WTC11 (cell line): ENCODE data around the gene MYMK.

Experiments used
- ETV6 ChIP-seq: sonication (generic); formaldehyde crosslinking; IDR thresholded peaks from 2 replicates; pipeline ENCODE4 v1.8.1; 2022; ENCODE audit warnings: mild to moderate bottlenecking, missing genetic modification reagents
- NR1H2 ChIP-seq: sonication (generic); formaldehyde crosslinking; IDR thresholded peaks from 2 replicates; pipeline ENCODE4 v1.9.0; 2021; ENCODE audit warnings: mild to moderate bottlenecking, moderate library complexity, missing genetic modification reagents
- SMAD3 ChIP-seq: sonication (generic); formaldehyde crosslinking; IDR thresholded peaks from 2 replicates; pipeline ENCODE4 v1.8.0; 2022; ENCODE audit warnings: missing genetic modification reagents, mild to moderate bottlenecking, borderline replicate concordance
- TF ChIP-seq, protein P1 (sequence below): fragments of 200-600 bp; IDR thresholded peaks from 2 replicates; pipeline ENCODE4 v1.8.0; 2022; ENCODE audit warnings: antibody characterized with exemption
- TF ChIP-seq, protein P2 (sequence below): sonication (generic); formaldehyde crosslinking; IDR thresholded peaks from 2 replicates; pipeline ENCODE4 v1.8.1; 2023; ENCODE audit warnings: mild to moderate bottlenecking, missing genetic modification reagents, moderate library complexity
- TF ChIP-seq, protein P3 (sequence below): sonication (generic); formaldehyde crosslinking; IDR thresholded peaks from 2 replicates; pipeline ENCODE4 v1.8.1; 2023; ENCODE audit warnings: mild to moderate bottlenecking, missing genetic modification reagents
- TF ChIP-seq, protein P4 (sequence below): sonication (generic); formaldehyde crosslinking; IDR thresholded peaks from 2 replicates; pipeline ENCODE4 v1.8.1; 2023; ENCODE audit warnings: mild to moderate bottlenecking, missing genetic modification reagents

DNA sequence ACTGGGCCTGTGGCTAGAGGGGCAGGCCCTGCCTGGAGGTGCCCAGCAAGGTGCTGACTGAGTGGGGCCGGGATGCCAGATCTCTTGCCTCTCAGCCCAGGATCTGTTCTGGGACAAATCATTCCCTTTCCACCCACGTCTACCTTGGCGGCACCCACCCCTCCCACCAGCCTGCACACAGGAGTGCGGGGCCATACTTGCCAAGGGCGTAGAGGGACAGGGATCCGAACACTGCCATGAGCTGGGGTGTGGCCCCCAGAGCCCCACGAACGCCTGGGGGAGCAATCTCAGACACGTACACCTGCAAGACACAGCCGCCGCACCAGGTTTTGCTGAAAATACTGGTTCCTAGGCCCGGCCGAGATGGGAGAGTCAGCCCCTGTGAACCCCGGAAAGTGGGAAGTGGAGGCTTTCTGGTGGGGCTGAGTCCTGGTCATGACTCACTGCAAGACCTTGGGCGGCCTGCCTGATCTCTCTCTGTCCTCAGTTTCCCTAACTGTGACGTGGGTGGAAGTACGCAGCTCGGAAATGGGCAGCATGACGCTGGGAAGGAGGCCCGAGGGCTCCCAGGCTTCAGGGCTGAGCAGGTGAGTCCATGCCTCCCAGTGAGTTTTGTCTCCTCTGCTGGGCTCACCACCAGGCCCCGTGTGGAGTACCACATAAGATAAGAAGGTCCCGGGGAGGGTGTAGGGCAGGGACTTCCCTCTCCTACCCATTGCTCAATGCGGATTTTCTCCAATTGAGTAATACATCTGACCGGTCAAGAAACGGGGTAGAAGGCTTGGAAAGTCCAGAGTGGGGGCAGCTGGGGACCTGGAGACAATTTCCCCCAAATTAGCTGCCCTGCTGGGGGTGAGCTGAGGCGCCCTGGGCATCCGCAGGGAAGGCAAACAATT, 48.5 kb downstream of the MYMK start:
- TF ChIP-seq ETV6: no peak
- no peak for TF ChIP-seq SMAD3 (CRISPR knock-in tag)
- TF ChIP-seq, protein P1, sequence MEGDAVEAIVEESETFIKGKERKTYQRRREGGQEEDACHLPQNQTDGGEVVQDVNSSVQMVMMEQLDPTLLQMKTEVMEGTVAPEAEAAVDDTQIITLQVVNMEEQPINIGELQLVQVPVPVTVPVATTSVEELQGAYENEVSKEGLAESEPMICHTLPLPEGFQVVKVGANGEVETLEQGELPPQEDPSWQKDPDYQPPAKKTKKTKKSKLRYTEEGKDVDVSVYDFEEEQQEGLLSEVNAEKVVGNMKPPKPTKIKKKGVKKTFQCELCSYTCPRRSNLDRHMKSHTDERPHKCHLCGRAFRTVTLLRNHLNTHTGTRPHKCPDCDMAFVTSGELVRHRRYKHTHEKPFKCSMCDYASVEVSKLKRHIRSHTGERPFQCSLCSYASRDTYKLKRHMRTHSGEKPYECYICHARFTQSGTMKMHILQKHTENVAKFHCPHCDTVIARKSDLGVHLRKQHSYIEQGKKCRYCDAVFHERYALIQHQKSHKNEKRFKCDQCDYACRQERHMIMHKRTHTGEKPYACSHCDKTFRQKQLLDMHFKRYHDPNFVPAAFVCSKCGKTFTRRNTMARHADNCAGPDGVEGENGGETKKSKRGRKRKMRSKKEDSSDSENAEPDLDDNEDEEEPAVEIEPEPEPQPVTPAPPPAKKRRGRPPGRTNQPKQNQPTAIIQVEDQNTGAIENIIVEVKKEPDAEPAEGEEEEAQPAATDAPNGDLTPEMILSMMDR: no peak
- TF ChIP-seq, protein P2, sequence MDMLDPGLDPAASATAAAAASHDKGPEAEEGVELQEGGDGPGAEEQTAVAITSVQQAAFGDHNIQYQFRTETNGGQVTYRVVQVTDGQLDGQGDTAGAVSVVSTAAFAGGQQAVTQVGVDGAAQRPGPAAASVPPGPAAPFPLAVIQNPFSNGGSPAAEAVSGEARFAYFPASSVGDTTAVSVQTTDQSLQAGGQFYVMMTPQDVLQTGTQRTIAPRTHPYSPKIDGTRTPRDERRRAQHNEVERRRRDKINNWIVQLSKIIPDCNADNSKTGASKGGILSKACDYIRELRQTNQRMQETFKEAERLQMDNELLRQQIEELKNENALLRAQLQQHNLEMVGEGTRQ (CRISPR knock-in tag): no peak
- TF ChIP-seq, protein P3, sequence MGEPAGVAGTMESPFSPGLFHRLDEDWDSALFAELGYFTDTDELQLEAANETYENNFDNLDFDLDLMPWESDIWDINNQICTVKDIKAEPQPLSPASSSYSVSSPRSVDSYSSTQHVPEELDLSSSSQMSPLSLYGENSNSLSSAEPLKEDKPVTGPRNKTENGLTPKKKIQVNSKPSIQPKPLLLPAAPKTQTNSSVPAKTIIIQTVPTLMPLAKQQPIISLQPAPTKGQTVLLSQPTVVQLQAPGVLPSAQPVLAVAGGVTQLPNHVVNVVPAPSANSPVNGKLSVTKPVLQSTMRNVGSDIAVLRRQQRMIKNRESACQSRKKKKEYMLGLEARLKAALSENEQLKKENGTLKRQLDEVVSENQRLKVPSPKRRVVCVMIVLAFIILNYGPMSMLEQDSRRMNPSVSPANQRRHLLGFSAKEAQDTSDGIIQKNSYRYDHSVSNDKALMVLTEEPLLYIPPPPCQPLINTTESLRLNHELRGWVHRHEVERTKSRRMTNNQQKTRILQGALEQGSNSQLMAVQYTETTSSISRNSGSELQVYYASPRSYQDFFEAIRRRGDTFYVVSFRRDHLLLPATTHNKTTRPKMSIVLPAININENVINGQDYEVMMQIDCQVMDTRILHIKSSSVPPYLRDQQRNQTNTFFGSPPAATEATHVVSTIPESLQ (CRISPR knock-in tag): no peak
- TF ChIP-seq, protein P4, sequence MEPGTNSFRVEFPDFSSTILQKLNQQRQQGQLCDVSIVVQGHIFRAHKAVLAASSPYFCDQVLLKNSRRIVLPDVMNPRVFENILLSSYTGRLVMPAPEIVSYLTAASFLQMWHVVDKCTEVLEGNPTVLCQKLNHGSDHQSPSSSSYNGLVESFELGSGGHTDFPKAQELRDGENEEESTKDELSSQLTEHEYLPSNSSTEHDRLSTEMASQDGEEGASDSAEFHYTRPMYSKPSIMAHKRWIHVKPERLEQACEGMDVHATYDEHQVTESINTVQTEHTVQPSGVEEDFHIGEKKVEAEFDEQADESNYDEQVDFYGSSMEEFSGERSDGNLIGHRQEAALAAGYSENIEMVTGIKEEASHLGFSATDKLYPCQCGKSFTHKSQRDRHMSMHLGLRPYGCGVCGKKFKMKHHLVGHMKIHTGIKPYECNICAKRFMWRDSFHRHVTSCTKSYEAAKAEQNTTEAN: no peak
- TF ChIP-seq NR1H2 (CRISPR knock-in tag): no peak
